Mononuclear cell (primary cell): Measurements from ENCODE around the gene FNDC3B. TPM values are rescaled to one million over a fixed set of nuclear protein-coding genes. Genes with fewer than 3 reads are reported as not detected.

Source experiments
- H3K27me3 ChIP-seq: 2 replicates; pipeline ENCODE4 v1.6.0; 2011; ENCODE audit warnings: low read length, control low read depth; ENCODE audit not compliant: insufficient read depth
- H3K4me1 ChIP-seq: 2 replicates; pipeline ENCODE4 v1.5.1; 2011; ENCODE audit warnings: mild to moderate bottlenecking, low read length, control low read depth; ENCODE audit not compliant: insufficient read depth
- H3K4me3 ChIP-seq: 2 replicates; pipeline ENCODE4 v1.5.1; 2011; ENCODE audit warnings: mild to moderate bottlenecking, low read length, moderate library complexity
- H3K9me3 ChIP-seq: 2 replicates; pipeline ENCODE4 v1.5.1; 2011; ENCODE audit warnings: low read depth, mild to moderate bottlenecking, control low read depth, low read length
- total RNA-seq: library from RNA; depleted of rRNA; stranded (reverse); fragments of >200 nt; gene quantifications from one replicate; pipeline ENCODE4 v1.2.3, GENCODE V29; 2012

Gene FNDC3B
- total RNA-seq, 1 donor, result 46.1 TPM

DNA sequence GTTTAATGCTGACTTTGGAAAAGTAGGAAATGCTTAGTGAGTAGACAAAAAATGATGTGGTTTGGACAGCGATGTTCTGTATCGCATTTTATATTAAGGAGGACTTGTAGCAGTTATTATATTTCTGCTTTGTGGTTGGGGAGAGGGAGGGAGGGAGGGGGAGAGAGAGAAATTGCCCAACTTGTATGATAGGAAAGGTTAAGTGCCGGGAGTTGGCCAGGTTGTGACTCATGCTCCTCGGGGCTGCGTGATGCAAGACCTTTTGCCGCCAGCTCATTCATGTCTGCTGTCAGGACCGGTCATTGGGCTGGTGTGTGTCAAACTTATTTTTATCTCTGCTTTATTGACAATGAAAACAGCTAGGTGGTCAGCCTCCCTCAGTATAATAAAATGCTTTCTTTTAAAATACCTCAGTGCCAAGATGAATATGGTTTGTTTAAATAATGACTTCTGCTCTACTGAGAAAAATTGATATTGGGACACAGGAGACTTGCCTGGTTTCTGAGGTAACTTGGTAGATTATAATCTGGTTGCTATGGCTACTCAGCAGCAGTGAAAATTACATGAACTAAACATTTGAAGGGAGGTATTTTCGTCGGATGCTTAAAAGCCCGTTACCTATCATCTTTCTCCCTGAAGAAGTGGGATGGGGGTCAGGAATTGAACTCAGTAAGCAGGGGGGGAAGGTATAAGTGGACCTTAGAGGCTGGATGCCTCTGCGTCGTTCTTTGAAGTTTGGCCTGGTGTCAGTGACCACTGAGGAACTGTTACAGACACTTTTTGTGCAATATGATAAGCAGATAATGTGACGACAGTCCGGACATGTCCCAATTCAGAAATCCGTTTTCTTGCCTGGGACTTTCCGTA, 90.7 kb downstream of the FNDC3B start:
- H3K27me3 ChIP-seq, result no peaks in the 10 kb centered on the region
- peaks cover 77% of the 10 kb centered on the region for H3K4me1 ChIP-seq
- H3K9me3 ChIP-seq, result no peaks in the 10 kb centered on the region
- H3K4me3 ChIP-seq, result no peak overlapping the region

DNA sequence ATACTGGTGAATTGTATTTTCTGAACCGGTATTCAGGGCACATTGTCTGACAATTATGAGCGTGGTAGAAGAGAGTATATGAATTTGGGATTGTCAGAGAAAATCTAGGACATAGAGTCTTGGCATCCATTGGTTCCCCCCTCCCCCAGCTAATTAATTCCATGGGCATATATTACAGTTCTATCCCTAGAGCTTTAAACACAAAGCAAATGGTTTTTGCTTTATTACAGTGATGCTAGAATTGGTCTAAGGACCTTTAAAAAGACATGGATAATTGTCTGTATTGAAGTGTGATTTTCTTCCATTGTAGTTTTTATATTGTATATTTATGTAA, 91.3 kb downstream of the FNDC3B start:
- H3K4me3 ChIP-seq, result no peak overlapping the region
- no peaks in the 10 kb centered on the region for H3K27me3 ChIP-seq
- peaks cover 80% of the 10 kb centered on the region for H3K4me1 ChIP-seq
- no peaks in the 10 kb centered on the region for H3K9me3 ChIP-seq

DNA sequence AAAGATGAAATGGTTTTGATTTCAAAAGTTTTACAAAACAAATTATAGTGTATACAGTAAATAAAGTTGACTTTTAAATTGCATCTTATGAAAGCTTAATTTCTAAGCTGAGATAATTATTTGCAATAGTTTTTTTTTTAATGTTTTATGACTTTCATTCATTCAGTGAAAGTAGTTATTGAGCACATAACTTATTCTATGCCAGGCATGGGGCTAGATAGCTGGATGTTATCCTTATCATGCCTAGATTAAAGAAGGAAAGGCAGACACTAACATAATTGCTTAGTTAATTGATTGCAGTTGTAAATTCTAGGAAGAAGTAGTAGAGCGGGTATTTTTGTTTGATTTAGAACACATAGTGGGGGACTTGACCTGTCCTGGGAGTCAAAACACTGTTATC, 92.4 kb downstream of the FNDC3B start:
- Histone ChIP-seq H3K4me3 (no peak overlapping the region), H3K27me3 (no peaks in the 10 kb centered on the region), H3K4me1 (peaks cover 81% of the 10 kb centered on the region), H3K9me3 (no peaks in the 10 kb centered on the region)

DNA sequence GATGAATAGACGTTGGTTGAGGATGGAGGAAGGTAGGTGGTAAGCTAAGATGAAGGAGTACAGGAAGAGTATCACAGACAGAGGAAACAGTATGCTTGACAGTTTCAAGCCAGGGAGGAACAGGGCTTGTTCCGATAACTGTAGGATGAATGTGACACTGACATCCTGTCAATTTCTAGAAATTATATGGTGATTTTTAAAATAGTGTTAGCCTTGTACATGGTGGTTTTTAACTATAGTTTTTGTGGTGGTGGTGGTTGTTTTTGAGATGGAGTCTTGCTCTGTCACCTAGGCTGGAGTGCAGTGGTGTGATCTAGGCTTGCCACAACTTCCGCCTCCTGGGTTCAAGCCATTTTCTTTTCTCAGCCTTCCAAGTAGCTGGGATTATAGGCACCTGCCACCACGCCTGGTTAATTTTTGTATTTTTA, 92.8 kb downstream of the FNDC3B start:
- Histone ChIP-seq H3K4me1 (peaks cover 81% of the 10 kb centered on the region), H3K4me3 (no peak overlapping the region), H3K27me3 (no peaks in the 10 kb centered on the region), H3K9me3 (no peaks in the 10 kb centered on the region)

- peaks cover 81% of the 10 kb centered on the region for H3K4me1 ChIP-seq
- H3K27me3 ChIP-seq, result no peaks in the 10 kb centered on the region
- no peaks in the 10 kb centered on the region for H3K9me3 ChIP-seq
- H3K4me3 ChIP-seq, result no peak overlapping the region
Measured at GRCh38 chr3:172132721-172133311, 93.4 kb downstream of the FNDC3B start.

DNA sequence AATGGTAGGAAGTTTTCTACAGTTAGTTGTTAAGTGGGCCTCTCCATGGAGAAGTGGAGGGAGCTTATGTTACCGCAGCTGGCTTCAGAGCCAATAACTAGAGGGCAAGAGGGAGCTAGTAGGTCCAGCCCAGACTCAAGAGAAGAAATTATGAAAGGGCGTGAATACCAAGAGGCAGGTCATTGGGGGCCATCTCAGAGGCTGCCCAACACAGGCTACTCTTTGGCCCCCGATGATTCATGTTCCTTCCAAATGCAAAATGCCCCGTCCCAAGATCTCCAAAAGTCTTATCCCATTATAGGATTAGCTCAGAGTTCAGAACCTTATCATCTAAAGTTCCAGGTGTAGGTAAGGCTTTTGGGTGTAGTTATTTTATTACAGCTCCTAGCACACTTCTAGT, 94.5 kb downstream of the FNDC3B start:
- Histone ChIP-seq H3K9me3 (no peaks in the 10 kb centered on the region), H3K27me3 (no peaks in the 10 kb centered on the region), H3K4me1 (peaks cover 78% of the 10 kb centered on the region), H3K4me3 (no peak overlapping the region)

- Histone ChIP-seq H3K27me3 (no peaks in the 10 kb centered on the region), H3K4me1 (peaks cover 78% of the 10 kb centered on the region), H3K9me3 (no peaks in the 10 kb centered on the region), H3K4me3 (no peak overlapping the region)
Measured at GRCh38 chr3:172134352-172134751, 95.0 kb downstream of the FNDC3B start.

DNA sequence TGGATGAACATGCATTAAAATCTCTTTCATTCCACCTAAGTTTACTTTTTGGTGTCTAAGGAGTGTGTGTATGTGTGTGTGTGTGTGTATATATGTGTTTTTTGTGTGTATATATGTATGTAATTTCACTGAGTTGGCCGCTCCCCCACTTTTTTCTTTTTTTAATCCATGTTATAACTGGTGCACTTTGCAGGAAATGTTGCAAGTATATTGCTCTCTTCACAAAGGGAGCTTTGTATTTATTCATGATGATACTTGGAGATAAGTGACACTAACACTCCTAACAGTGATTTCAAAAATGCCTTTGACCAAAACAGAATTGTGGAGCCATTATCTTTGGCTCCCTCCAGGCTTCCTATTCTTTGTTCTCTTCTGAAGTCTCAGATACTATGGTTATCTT, 95.8 kb downstream of the FNDC3B start:
- peaks cover 82% of the 10 kb centered on the region for H3K4me1 ChIP-seq
- no peak overlapping the region for H3K4me3 ChIP-seq
- H3K9me3 ChIP-seq, result no peaks in the 10 kb centered on the region
- no peaks in the 10 kb centered on the region for H3K27me3 ChIP-seq

DNA sequence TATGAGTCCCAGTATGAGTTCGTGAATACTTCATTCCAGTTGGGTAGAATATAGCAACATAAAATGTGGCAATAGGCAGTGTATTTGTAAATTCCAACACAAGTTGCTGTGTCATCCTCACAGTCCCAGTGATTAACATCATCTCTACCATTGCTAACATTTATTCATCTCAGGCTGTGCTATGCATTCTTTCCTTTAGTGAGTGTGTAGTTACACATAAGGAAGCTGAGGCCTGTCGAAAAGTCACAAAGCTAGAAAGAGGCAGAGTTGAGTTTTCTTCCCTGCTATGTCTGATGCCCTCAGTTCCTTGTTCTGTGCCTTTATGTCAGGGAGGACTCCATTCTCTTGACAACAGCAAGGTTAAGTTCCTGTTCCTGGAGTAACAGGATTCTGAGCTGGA, 96.4 kb downstream of the FNDC3B start:
- Histone ChIP-seq H3K4me1 (peaks cover 82% of the 10 kb centered on the region), H3K27me3 (no peaks in the 10 kb centered on the region), H3K4me3 (no peak overlapping the region), H3K9me3 (no peaks in the 10 kb centered on the region)

- Histone ChIP-seq H3K4me3 (no peak overlapping the region), H3K27me3 (no peaks in the 10 kb centered on the region), H3K9me3 (no peaks in the 10 kb centered on the region), H3K4me1 (peaks cover 82% of the 10 kb centered on the region)
Measured at GRCh38 chr3:172136330-172136729, 97.0 kb downstream of the FNDC3B start.

GRCh38 chr3:172137287-172138192, 98.2 kb downstream of the FNDC3B start:
- peaks cover 85% of the 10 kb centered on the region for H3K4me1 ChIP-seq
- no peaks in the 10 kb centered on the region for H3K27me3 ChIP-seq

GRCh38 chr3:172138193-172138537, 98.8 kb downstream of the FNDC3B start:
- Histone ChIP-seq H3K9me3 (no peaks in the 10 kb centered on the region), H3K4me1 (peaks cover 89% of the 10 kb centered on the region)

More at GRCh38 chr3:172137287-172138192, 98.2 kb downstream of the FNDC3B start:
- no peak overlapping the region for H3K4me3 ChIP-seq
- H3K9me3 ChIP-seq, result no peaks in the 10 kb centered on the region

DNA sequence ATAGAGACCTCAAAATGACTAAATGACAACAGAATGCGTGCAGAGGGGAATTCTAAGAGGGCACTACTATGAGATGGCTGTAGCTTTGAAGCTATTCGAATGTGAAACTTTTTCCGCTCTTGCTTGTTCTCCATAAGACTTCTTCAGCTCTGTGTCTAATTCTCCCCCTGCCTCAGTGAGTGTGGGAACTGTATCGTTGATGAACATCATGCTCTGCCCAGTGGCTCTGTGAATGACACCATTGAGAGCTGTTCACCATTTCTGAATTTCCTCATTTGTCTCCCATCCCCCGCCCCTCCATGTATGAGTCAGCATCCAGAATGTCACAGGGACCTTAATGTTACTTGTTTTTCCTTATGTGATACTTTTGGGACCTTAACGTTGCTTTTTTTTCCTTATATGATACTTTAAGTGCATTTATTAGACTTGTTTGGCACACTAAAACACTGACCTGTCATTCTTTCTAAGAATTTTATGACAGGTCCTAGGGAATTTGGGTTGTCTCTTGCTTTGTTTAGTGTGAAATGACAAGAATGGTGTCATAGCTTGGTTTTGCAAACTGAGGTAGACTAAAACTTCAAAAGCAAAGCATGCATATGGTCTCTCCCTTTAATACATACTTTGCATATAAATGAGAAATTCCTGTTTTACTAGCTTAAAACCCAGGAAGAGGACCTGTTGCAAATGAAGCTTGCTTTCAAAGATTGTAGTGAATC, 99.6 kb downstream of the FNDC3B start:
- H3K9me3 ChIP-seq, result no peaks in the 10 kb centered on the region
- H3K4me1 ChIP-seq, result peaks cover 86% of the 10 kb centered on the region
- no peaks in the 10 kb centered on the region for H3K27me3 ChIP-seq
- no peak overlapping the region for H3K4me3 ChIP-seq

More at GRCh38 chr3:172138193-172138537, 98.8 kb downstream of the FNDC3B start:
- H3K4me3 ChIP-seq, result no peak overlapping the region
- H3K27me3 ChIP-seq, result no peaks in the 10 kb centered on the region

DNA sequence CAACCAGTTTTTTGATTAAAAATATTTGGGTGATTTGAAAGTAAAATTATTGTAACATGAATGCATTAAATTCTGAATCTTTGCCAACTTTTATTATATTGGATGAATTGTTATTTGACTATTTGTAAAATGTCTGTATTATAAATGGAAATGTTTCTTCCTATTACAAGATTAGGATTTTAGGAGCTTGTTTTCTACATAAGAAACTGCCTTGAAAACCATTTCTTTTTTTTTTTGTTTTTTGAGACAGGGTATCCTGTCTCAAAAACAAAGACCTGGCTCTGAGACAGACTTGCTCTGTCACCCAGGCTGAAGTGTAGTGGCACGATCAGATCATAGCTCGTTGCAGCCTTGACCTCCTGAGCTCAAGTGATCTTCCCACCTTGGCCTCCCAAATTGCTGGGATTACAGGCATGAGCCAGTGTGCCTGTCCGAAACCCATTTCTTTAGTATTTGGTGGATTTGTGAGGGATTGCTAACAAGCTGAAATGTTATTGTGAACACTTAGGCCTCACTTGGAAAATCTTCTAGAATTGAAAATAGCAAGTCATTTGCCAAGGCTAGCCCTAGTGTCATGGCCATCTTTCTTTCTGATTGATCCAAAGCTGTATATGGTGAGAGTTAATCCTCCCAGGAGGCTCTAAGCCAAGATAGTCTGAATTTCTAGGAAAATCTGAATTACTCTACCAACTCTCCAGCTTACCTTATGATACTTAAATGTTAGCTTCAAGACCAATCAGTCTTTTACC, 100.3 kb downstream of the FNDC3B start:
- Histone ChIP-seq H3K4me3 (no peak overlapping the region), H3K4me1 (peaks cover 88% of the 10 kb centered on the region), H3K27me3 (no peaks in the 10 kb centered on the region), H3K9me3 (no peaks in the 10 kb centered on the region)
